Middle frontal gyrus (tissue), 1 donor: ENCODE results near the gene S100Z.
"Not testable (repeated sequence)": the region's sequence is repeated elsewhere in the genome, so short reads cannot be mapped to it uniquely, and the experiment has no call there.

ENCODE experiments used
- DNase-seq: peaks from one replicate; pipeline ENCODE4 v3.0.0-alpha.2; 2015; ENCODE audit warnings: low spot score; ENCODE audit errors: extremely low spot score

Gene S100Z

GRCh38 chr5:76826416-76826815, 23.4 kb upstream of the S100Z start:
- not testable (repeated sequence) for DNase-seq

- DNase-seq, result no peak
These were observed 18.7 kb upstream of the S100Z start for GRCh38 chr5:76831110-76831452.

- DNase-seq, result no peak
These were observed 13.6 kb upstream of the S100Z start for GRCh38 chr5:76836181-76836580.

GRCh38 chr5:76836585-76836984, 13.2 kb upstream of the S100Z start:
- DNase-seq, result no peak

GRCh38 chr5:76838481-76839261, 11.1 kb upstream of the S100Z start:
- no peak for DNase-seq

GRCh38 chr5:76841361-76841760, 8.5 kb upstream of the S100Z start:
- DNase-seq, result no peak

- no peak for DNase-seq
These were observed 3.9 kb upstream of the S100Z start for GRCh38 chr5:76845890-76846289.

GRCh38 chr5:76850543-76851145, 830 bp downstream of the S100Z start:
- DNase-seq, result no peak

- no peak for DNase-seq
These were observed 2.0 kb downstream of the S100Z start for GRCh38 chr5:76851728-76852369.

GRCh38 chr5:76852772-76853171, 3.0 kb downstream of the S100Z start:
- no peak for DNase-seq

GRCh38 chr5:76853741-76854140, 3.9 kb downstream of the S100Z start:
- not testable (repeated sequence) for DNase-seq

- no peak for DNase-seq
These were observed 4.8 kb downstream of the S100Z start for GRCh38 chr5:76854644-76855043.

- DNase-seq, result not testable (repeated sequence)
These were observed 5.7 kb downstream of the S100Z start for GRCh38 chr5:76855501-76855900.

- no peak for DNase-seq
These were observed 6.1 kb downstream of the S100Z start for GRCh38 chr5:76855961-76856360.

- DNase-seq, result not testable (repeated sequence)
These were observed 7.0 kb downstream of the S100Z start for GRCh38 chr5:76856800-76857199.

- no peak for DNase-seq
These were observed 9.9 kb downstream of the S100Z start for GRCh38 chr5:76859591-76860247.

GRCh38 chr5:76861612-76862011, 11.8 kb downstream of the S100Z start:
- no peak for DNase-seq

GRCh38 chr5:76863001-76863400, 13.2 kb downstream of the S100Z start:
- DNase-seq, result no peak

- no peak for DNase-seq
These were observed 16.7 kb downstream of the S100Z start for GRCh38 chr5:76866503-76866902.

GRCh38 chr5:76867038-76867437, 17.2 kb downstream of the S100Z start:
- no peak for DNase-seq

GRCh38 chr5:76867827-76868693, 18.2 kb downstream of the S100Z start:
- DNase-seq, result peak; percentile 60
